Vagina (tissue), 2 donors: ENCODE measurements around the gene SHOC1. TPM values are rescaled to one million over a fixed set of nuclear protein-coding genes. Genes with fewer than 3 reads are reported as not detected.

Experiments
- DNase-seq, 2 donors: peaks; one replicate each; pipeline ENCODE4 v3.0.0-alpha.2; 2017; ENCODE audit errors: extremely low spot score in 2 of 2
- H3K27ac ChIP-seq: fragments of 200-600 bp; sonication (generic); one replicate; pipeline ENCODE4 v1.5.1; 2019
- H3K27me3 ChIP-seq: fragments of 200-600 bp; sonication (generic); one replicate; pipeline ENCODE4 v1.5.1; 2019
- H3K36me3 ChIP-seq, 2 donors: fragments of 200-600 bp; sonication (generic); one replicate each; pipeline ENCODE4 v1.5.1; 2017 to 2019
- H3K4me1 ChIP-seq: fragments of 200-600 bp; sonication (generic); one replicate; pipeline ENCODE4 v1.5.1; 2019
- H3K4me3 ChIP-seq, 2 donors: fragments of 200-600 bp; sonication (generic); 1 replicate in 1 of 2; 2 replicates in 1 of 2; pipeline ENCODE4 v1.5.1; 2016 to 2019
- H3K9me3 ChIP-seq: fragments of 200-600 bp; sonication (generic); one replicate; pipeline ENCODE4 v1.5.1; 2019
- CTCF ChIP-seq, 3 experiments: fragments of 450-650 bp in 2 of 3; fragments of 200-600 bp in 1 of 3; sonication (generic) in 1 of 3; IDR thresholded peaks; one replicate each; pipeline ENCODE4 v1.5.1; 2017 to 2019; ENCODE audit warnings: antibody characterized with exemption in 3 of 3, mild to moderate bottlenecking in 2 of 3, moderate library complexity in 2 of 3
- POLR2A ChIP-seq, 2 donors: fragments of 450-650 bp; IDR thresholded peaks; one replicate each; pipeline ENCODE4 v1.6.1; 2017; ENCODE audit warnings: antibody characterized with exemption in 2 of 2, mild to moderate bottlenecking in 2 of 2, moderate library complexity in 2 of 2
- POLR2AphosphoS5 ChIP-seq, 2 donors: sonication (generic); formaldehyde crosslinking; IDR thresholded peaks; one replicate each; pipeline ENCODE4 v1.9.0; 2017; ENCODE audit warnings: antibody characterized with exemption in 2 of 2, mild to moderate bottlenecking in 2 of 2, low read depth in 1 of 2; ENCODE audit not compliant: insufficient read depth in 1 of 2
- intact Hi-C: fragments of 100-400 bp; cut with DNase I; formaldehyde crosslinking; loops from one replicate; pipeline ENCODE4 v1.15.1; 2023
- total RNA-seq: library from RNA; depleted of rRNA; stranded (reverse); fragments of >200 nt; gene quantifications from one replicate; pipeline ENCODE4 v1.2.3, GENCODE V29; 2016

SHOC1 gene
- total RNA-seq, 1 donor from 2014 or later: 0.25 TPM

- intact Hi-C loops: no loop called here
- no peak overlapping the region for H3K4me3 ChIP-seq
- no peak for DNase-seq
- TF ChIP-seq CTCF (IDR thresholded peaks at IDR 0.05) (no peak), POLR2A (IDR thresholded peaks at IDR 0.05) (no peak), POLR2AphosphoS5 (IDR thresholded peaks at IDR 0.05; ENCODE audit: insufficient read depth in 1 of 2, low read depth in 1 of 2) (no peak)
- peaks cover 21% of the 10 kb centered on the region for H3K4me1 ChIP-seq
- peak overlapping the region; percentile 56 for H3K27ac ChIP-seq
- no peaks in the 10 kb centered on the region for H3K36me3 ChIP-seq
- no peaks in the 10 kb centered on the region for H3K9me3 ChIP-seq
- H3K27me3 ChIP-seq: no peaks in the 10 kb centered on the region
These were observed 44.6 kb upstream of the SHOC1 start for GRCh38 chr9:111839387-111839786.

DNA sequence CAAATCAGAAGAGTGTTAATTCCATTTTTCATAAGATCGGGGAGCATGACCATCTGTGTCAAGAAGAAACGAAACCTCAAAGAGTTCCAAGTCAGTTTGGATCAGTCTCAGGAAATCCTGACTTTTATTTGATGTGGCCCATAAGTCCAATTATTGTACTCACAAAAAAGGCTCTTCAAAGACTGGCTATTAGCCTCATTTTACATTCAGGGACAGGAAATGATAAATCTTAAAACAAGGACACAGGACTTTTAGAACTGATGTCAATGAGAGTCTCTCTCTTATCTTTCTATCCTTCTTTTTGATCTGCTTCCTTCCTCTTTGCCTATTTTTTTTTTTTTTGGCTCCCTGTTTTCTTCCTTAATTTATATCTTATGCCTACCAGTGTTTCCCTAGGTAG lies 43.7 kb upstream of the SHOC1 start:
- no peak for DNase-seq
- H3K4me1 ChIP-seq: peaks cover 21% of the 10 kb centered on the region
- H3K4me3 ChIP-seq: no peak overlapping the region
- H3K36me3 ChIP-seq: no peaks in the 10 kb centered on the region
- no peak for TF ChIP-seq CTCF (IDR thresholded peaks at IDR 0.05)
- intact Hi-C loops: no loop called here
- no peaks in the 10 kb centered on the region for H3K27me3 ChIP-seq
- H3K27ac ChIP-seq: peak overlapping the region; percentile 56
- no peaks in the 10 kb centered on the region for H3K9me3 ChIP-seq

- no peak for DNase-seq
- Histone ChIP-seq H3K9me3 (no peaks in the 10 kb centered on the region), H3K36me3 (no peaks in the 10 kb centered on the region), H3K27ac (no peak overlapping the region), H3K4me3 (no peak overlapping the region), H3K4me1 (peaks cover 26% of the 10 kb centered on the region), H3K27me3 (no peaks in the 10 kb centered on the region)
- intact Hi-C loops: no loop called here
- TF ChIP-seq POLR2A (IDR thresholded peaks at IDR 0.05) (no peak), POLR2AphosphoS5 (IDR thresholded peaks at IDR 0.05; ENCODE audit: insufficient read depth in 1 of 2, low read depth in 1 of 2) (no peak), CTCF (IDR thresholded peaks at IDR 0.05) (no peak)
These were observed 41.6 kb upstream of the SHOC1 start for GRCh38 chr9:111836311-111836710.

DNA sequence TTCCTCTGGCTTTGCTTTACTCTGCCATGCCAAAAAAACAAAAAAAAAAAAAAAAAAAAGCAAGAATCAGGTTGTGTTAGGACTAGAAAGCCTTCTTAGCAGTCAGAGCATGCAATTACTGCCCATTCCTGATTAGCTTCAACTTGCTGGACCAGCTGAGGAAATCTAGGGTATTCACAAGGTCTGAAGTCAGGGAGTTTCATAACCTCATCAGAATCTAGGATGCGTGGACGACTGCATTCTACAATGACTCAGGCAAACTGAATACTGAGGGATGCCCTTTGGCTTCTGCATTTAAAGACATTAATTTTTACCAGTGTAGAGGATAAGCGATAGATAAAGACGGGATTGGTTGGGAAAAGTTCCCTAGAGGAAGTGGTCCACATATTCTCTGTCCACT lies 39.2 kb upstream of the SHOC1 start:
- TF ChIP-seq POLR2AphosphoS5 (IDR thresholded peaks at IDR 0.05; ENCODE audit: insufficient read depth in 1 of 2, low read depth in 1 of 2): no peak
- TF ChIP-seq POLR2A (IDR thresholded peaks at IDR 0.05): no peak
- no peak for TF ChIP-seq CTCF (IDR thresholded peaks at IDR 0.05)
- Histone ChIP-seq H3K4me3 (no peak overlapping the region), H3K9me3 (no peaks in the 10 kb centered on the region), H3K4me1 (peaks cover 13% of the 10 kb centered on the region), H3K27me3 (no peaks in the 10 kb centered on the region), H3K27ac (no peak overlapping the region), H3K36me3 (no peaks in the 10 kb centered on the region)
- intact Hi-C loops: no loop called here
- DNase-seq: no peak

DNA sequence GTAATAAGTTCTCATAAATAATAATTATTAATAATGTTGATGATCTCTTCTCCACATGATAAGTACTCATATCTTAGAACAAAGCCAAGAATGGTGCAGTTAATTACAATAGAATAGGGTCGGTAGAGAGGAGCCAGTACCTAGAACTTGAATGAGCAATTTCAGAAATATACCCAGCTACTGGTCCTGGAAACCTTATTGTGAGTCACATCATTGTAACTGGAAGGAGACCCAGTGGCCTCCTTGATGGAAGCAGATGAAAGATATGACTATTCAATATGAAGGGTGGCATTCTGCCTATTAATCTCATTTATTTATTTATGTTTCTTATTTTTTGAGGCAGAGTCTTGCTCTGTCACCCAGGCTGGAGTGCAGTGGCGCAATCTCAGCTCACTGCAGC lies 37.7 kb upstream of the SHOC1 start:
- no peaks in the 10 kb centered on the region for H3K27me3 ChIP-seq
- H3K4me3 ChIP-seq: no peak overlapping the region
- no peaks in the 10 kb centered on the region for H3K9me3 ChIP-seq
- no peak for DNase-seq
- no peak overlapping the region for H3K27ac ChIP-seq
- no peaks in the 10 kb centered on the region for H3K36me3 ChIP-seq
- no peak for TF ChIP-seq CTCF (IDR thresholded peaks at IDR 0.05)
- TF ChIP-seq POLR2A (IDR thresholded peaks at IDR 0.05): no peak
- TF ChIP-seq POLR2AphosphoS5 (IDR thresholded peaks at IDR 0.05; ENCODE audit: insufficient read depth in 1 of 2, low read depth in 1 of 2): no peak
- intact Hi-C loops: no loop called here
- peaks cover 5% of the 10 kb centered on the region for H3K4me1 ChIP-seq
